ENCODE measurements around the gene PRLR. TPM values are rescaled to one million over a fixed set of nuclear protein-coding genes. Genes with fewer than 3 reads are reported as not detected.
A peak's percentile ranks its signal among the peaks of the same experiment; 100 is the strongest.
"Not testable (repeated sequence)": the region's sequence is repeated elsewhere in the genome, so short reads cannot be mapped to it uniquely, and the experiment has no call there.

The PRLR gene
- total RNA-seq, 2 donors from 2014 or later: not detected

DNA sequence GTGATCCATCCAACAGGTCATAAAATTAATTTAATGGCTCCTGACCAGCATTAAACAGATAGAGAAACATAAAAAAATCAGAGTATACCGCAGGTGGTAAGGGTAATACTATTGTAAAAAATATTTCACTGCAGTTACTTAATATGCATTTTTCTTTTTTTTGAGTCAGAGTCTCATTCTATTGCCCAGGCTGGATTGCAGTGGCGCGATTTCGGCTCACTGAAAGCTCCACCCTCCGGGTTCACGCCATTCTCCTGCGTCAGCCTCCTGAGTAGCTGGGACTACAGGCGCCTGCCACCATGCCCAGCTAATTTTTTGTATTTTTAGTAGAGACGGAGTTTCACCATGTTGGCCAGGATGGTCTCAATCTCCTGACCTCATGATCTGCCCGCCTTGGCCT, 15.1 kb upstream of the PRLR start:
- H3K36me3 Mint-ChIP-seq (ENCODE audit: low read depth); H3K9me3 ChIP-seq (ENCODE audit: control insufficient read depth, low read length, poor library complexity, severe bottlenecking); ATAC-seq; H3K4me1 Mint-ChIP-seq; H3K4me3 Mint-ChIP-seq; H3K27ac Mint-ChIP-seq; DNase-seq: not testable (repeated sequence)
- H3K27me3 Mint-ChIP-seq: peaks cover 31% of the 10 kb centered on the region

DNA sequence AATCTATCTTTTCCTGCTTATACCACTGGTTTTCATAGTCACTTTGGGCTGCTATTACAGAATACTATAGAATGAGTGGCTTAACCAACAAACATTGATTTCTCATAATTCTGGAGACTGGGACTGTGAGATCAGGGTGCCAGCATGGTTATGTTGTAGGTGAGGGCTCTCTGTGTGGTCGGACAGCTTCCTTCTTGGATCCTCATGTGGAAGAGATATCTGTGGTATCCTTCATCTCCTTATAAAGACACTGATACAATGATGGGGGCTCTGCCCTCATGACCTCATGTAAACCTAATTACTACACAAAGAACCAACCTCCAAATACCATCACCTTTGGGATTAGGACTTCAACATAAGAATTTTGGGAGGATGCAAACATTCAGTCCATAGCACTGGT, 13.9 kb upstream of the PRLR start:
- no peak for DNase-seq
- H3K36me3 Mint-ChIP-seq (ENCODE audit: low read depth): peaks cover 3% of the 10 kb centered on the region
- no peak for ATAC-seq
- no peak overlapping the region for H3K27ac Mint-ChIP-seq
- H3K27me3 Mint-ChIP-seq: peaks cover 31% of the 10 kb centered on the region
- no peaks in the 10 kb centered on the region for H3K4me1 Mint-ChIP-seq
- H3K4me3 Mint-ChIP-seq: no peak overlapping the region
- no peaks in the 10 kb centered on the region for H3K9me3 ChIP-seq (ENCODE audit: control insufficient read depth, low read length, poor library complexity, severe bottlenecking)

DNA sequence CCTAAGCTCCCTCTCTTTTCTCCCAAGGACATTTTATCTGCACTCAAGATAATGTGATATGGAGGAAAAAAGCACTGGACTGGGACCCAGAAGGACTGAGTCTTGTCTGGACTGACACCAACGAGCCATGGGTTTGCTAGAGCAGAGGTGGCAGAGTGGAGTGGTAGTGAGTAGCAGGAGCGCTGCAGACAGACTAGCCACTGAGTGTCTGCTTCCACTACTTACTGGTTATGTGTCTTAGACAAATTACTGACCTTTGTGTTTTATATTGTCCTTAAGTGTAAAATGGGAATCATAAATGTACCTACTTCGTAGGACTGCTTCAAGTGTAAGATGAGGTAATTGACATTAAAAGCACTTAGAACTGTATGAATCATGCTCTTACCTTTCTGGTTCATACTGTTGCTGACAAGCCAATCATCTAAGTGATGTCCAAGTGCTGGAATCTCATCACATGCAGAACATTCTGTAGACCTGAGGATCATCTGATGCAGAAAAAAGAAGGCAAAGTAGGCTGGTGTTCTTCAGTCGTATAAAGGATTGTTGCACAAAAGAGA, 12.5 kb upstream of the PRLR start:
- H3K4me1 Mint-ChIP-seq: no peaks in the 10 kb centered on the region
- DNase-seq (no peak), ATAC-seq (no peak)
- peaks cover 31% of the 10 kb centered on the region for H3K27me3 Mint-ChIP-seq
- peak overlapping the region; percentile 27 for H3K27ac Mint-ChIP-seq
- peaks cover 3% of the 10 kb centered on the region for H3K36me3 Mint-ChIP-seq (ENCODE audit: low read depth)
- no peak overlapping the region for H3K4me3 Mint-ChIP-seq
- H3K9me3 ChIP-seq (ENCODE audit: control insufficient read depth, low read length, poor library complexity, severe bottlenecking): no peaks in the 10 kb centered on the region

DNA sequence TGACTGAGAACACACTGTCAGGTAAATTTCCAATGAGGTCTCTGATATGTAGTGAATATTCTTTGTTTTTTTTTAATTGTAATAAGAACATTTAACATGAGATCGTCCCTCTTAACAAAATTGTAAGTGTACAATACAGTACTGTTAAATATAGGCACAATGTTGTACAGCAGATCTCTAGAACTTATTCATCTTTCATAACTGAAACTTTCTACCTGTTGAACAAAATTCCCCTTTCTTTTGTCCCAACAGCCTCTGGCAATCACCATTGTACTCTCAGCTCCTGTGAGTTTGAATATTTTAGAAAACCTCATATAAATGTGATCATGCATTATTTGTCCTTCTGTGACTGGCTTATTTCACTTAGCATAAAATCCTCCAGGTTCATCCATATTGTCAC, 10.6 kb upstream of the PRLR start:
- Mint-ChIP-seq H3K27ac (no peak overlapping the region), H3K27me3 (peaks cover 23% of the 10 kb centered on the region), H3K4me1 (no peaks in the 10 kb centered on the region), H3K4me3 (no peak overlapping the region), H3K36me3 (ENCODE audit: low read depth) (peaks cover 3% of the 10 kb centered on the region)
- ATAC-seq (no peak), DNase-seq (no peak)
- no peaks in the 10 kb centered on the region for H3K9me3 ChIP-seq (ENCODE audit: control insufficient read depth, low read length, poor library complexity, severe bottlenecking)

DNA sequence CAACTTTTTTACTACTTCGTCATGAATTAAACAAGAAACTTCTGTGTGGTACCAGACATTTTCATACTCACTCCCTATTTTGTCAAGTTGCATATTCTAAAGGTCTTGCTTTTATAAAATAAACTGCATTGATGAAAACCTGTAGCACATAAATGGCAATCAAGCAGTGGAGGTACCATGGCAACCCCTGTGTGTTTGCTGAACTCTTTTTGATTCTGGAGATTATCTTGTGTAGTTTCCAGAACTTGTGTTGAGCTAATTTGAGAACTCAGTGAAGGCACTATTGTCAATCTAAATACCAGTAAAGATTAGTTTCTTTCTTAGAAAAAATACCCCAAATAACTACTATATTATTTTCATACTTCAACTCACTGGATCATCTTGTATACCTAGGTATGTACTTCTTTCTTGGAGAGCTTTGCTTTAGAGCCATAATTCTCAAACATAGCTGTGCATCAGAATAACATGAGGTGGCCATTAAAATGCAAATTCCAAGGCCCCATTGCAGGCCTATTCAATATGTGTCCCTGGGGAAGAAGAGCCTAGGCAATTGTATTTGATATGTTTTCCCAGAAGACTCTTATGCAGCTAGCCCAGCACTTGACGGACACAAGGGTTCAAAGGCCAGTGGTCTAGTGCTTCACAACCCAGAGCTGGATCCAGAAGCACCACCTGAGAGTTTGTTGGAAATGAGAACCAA, 9.8 kb upstream of the PRLR start:
- Mint-ChIP-seq H3K4me1 (no peaks in the 10 kb centered on the region), H3K27ac (no peak overlapping the region), H3K4me3 (no peak overlapping the region), H3K27me3 (peaks cover 23% of the 10 kb centered on the region), H3K36me3 (ENCODE audit: low read depth) (peaks cover 3% of the 10 kb centered on the region)
- DNase-seq (no peak), ATAC-seq (no peak)
- no peaks in the 10 kb centered on the region for H3K9me3 ChIP-seq (ENCODE audit: control insufficient read depth, low read length, poor library complexity, severe bottlenecking)

DNA sequence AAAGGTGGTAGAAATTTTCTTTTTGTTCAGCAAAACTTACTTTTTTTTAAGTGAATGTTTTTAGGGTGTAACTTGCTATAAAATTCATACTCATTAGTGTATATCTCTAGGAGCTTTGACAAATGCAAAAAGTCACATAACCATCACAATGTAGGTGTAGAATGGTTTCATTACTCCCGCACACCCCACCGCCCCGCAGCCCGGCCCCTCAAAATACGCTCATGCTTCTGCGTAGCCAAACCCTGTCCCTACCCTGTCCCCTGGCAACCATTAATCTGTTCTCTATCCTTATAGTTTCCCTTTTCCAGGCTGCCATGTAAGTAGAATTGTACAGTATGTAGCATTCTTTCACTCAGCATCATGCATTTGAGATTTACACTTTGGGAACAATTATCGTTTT, 9.2 kb upstream of the PRLR start:
- DNase-seq: no peak
- Mint-ChIP-seq H3K27ac (no peak overlapping the region), H3K36me3 (ENCODE audit: low read depth) (peaks cover under 1% of the 10 kb centered on the region), H3K4me1 (no peaks in the 10 kb centered on the region), H3K4me3 (no peak overlapping the region), H3K27me3 (peaks cover 25% of the 10 kb centered on the region)
- ATAC-seq: no peak
- H3K9me3 ChIP-seq (ENCODE audit: control insufficient read depth, low read length, poor library complexity, severe bottlenecking): no peaks in the 10 kb centered on the region

DNA sequence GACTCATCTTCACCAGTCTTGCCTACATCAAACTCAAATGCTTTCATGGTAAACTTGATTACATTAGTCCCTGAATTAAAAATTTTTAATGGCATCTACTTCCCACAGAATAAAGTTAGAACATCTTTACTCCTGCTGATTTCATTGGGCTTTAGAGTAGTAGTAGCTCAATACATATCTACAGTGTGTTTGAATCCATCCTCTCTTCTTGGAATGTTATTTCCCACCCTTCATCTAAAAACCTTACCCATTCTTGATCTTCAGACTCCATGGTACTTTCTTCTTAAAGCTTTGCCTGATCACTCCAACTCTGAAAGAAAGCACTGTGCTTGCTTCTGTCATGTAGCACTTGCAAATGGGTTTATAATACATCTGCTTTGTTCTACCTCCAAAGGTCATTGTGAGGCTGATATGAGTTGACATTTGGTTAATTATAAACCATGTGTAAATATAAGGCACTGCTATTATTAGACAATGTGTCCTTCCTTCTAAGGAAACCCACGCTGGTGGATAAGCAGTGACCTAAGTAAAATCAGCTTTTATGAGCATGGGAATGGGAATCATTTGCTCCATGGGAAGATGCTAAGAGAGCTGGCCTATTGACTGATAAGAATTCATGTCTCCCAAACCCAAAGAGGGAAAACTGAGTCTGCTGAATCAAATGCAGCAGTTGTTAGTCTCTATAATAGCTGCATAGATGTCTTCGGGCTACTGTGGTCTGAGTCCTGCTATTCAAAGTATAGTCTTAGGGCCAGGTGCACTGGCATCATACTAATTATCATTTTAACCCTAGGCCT, 7.5 kb upstream of the PRLR start:
- H3K36me3 Mint-ChIP-seq (ENCODE audit: low read depth): peaks cover 1% of the 10 kb centered on the region
- no peaks in the 10 kb centered on the region for H3K9me3 ChIP-seq (ENCODE audit: control insufficient read depth, low read length, poor library complexity, severe bottlenecking)
- no peak for DNase-seq
- no peak for ATAC-seq
- no peak overlapping the region for H3K4me3 Mint-ChIP-seq
- peaks cover 19% of the 10 kb centered on the region for H3K27me3 Mint-ChIP-seq
- no peaks in the 10 kb centered on the region for H3K4me1 Mint-ChIP-seq
- no peak overlapping the region for H3K27ac Mint-ChIP-seq

DNA sequence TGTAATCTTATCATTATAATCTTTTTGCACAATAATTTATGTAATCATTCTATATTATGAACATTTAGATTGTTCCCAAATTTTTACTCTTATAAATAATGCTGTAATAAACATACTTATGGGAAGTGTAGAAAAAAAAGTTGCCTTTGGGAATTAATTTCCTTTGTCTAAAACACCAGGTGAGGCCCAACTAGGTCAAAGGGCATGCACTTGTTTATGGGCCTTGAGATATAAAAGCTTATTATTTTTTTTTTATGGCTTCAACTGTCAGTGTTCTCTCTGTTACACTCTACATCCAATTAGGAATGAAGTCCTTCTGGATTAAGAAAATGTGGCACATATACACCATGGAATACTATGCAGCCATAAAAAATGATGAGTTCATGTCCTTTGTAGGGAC, 6.5 kb upstream of the PRLR start:
- Mint-ChIP-seq H3K27me3 (peaks cover 22% of the 10 kb centered on the region), H3K27ac (no peak overlapping the region), H3K4me3 (no peak overlapping the region), H3K36me3 (ENCODE audit: low read depth) (peaks cover 2% of the 10 kb centered on the region), H3K4me1 (no peaks in the 10 kb centered on the region)
- ATAC-seq: no peak
- no peak for DNase-seq
- H3K9me3 ChIP-seq (ENCODE audit: control insufficient read depth, low read length, poor library complexity, severe bottlenecking): no peaks in the 10 kb centered on the region

DNA sequence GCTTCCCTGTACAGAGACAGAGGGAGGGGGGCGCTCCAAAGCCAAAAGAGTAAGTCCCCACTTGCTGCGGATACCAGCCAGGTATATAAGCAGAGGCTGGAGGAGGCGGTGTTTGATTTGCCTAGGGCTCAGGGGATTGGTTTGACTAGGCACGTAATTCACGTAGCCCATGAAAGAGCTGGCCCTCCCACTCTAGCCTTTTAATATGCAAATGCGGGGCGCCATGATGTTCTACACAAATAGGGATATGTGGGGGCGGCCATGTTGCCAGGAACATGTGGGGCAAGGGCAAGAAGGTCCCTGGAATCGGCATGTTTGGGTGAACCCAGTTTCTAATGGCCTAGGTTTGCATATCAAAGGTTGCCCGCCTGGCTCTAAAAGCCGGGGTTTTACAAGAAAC, 3.3 kb upstream of the PRLR start:
- peaks cover 5% of the 10 kb centered on the region for H3K36me3 Mint-ChIP-seq (ENCODE audit: low read depth)
- no peak overlapping the region for H3K27ac Mint-ChIP-seq
- H3K27me3 Mint-ChIP-seq: peaks cover 51% of the 10 kb centered on the region
- H3K9me3 ChIP-seq (ENCODE audit: control insufficient read depth, low read length, poor library complexity, severe bottlenecking): no peaks in the 10 kb centered on the region
- no peak overlapping the region for H3K4me3 Mint-ChIP-seq
- peaks cover 8% of the 10 kb centered on the region for H3K4me1 Mint-ChIP-seq
- DNase-seq (no peak), ATAC-seq (no peak)

DNA sequence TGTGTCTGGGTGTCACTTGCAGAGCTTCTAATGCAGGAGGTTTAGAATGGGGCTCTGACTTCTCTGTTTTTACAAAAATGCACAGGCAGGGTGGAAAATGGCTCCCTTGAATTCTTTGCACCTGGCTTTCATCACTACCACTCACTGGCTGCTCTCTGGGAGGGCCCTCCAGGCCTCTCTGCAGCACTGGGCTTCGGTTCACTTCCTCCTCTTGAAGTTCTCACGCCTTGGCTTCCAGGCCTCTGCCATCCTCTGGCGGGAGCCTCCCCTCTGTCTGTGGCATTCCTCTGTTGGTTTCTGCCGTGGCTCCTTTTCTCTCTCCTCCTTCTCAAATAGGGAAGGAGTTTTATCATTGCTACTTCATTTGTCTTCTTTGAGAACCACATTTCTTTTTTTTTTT, 2.8 kb upstream of the PRLR start:
- ATAC-seq: no peak
- Mint-ChIP-seq H3K27me3 (peaks cover 56% of the 10 kb centered on the region), H3K4me3 (no peak overlapping the region), H3K27ac (no peak overlapping the region), H3K4me1 (peaks cover 8% of the 10 kb centered on the region), H3K36me3 (ENCODE audit: low read depth) (peaks cover 5% of the 10 kb centered on the region)
- no peaks in the 10 kb centered on the region for H3K9me3 ChIP-seq (ENCODE audit: control insufficient read depth, low read length, poor library complexity, severe bottlenecking)
- no peak for DNase-seq

DNA sequence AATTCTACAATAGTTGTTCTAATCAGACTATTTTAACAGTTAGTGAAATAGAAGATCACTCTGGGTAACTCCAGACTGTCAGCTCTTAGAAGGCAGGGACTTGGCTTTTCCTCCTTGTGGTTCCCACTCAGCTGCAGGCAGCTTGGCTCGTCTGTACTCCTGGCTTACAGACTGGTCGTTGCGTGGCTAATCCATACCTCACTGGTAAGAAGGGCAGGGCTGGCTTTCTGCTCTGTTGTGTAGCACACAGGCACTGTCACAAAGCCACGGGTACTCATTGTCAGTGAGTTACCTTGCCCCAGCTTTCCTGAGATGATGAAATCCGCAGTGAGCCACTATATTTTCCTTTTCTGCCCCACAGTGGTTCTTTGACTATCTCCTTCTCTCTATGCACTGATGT, 1.8 kb upstream of the PRLR start:
- DNase-seq (no peak), ATAC-seq (no peak)
- peaks cover 66% of the 10 kb centered on the region for H3K27me3 Mint-ChIP-seq
- no peak overlapping the region for H3K4me3 Mint-ChIP-seq
- H3K27ac Mint-ChIP-seq: no peak overlapping the region
- H3K9me3 ChIP-seq (ENCODE audit: control insufficient read depth, low read length, poor library complexity, severe bottlenecking): no peaks in the 10 kb centered on the region
- peaks cover 8% of the 10 kb centered on the region for H3K4me1 Mint-ChIP-seq
- peaks cover 5% of the 10 kb centered on the region for H3K36me3 Mint-ChIP-seq (ENCODE audit: low read depth)

DNA sequence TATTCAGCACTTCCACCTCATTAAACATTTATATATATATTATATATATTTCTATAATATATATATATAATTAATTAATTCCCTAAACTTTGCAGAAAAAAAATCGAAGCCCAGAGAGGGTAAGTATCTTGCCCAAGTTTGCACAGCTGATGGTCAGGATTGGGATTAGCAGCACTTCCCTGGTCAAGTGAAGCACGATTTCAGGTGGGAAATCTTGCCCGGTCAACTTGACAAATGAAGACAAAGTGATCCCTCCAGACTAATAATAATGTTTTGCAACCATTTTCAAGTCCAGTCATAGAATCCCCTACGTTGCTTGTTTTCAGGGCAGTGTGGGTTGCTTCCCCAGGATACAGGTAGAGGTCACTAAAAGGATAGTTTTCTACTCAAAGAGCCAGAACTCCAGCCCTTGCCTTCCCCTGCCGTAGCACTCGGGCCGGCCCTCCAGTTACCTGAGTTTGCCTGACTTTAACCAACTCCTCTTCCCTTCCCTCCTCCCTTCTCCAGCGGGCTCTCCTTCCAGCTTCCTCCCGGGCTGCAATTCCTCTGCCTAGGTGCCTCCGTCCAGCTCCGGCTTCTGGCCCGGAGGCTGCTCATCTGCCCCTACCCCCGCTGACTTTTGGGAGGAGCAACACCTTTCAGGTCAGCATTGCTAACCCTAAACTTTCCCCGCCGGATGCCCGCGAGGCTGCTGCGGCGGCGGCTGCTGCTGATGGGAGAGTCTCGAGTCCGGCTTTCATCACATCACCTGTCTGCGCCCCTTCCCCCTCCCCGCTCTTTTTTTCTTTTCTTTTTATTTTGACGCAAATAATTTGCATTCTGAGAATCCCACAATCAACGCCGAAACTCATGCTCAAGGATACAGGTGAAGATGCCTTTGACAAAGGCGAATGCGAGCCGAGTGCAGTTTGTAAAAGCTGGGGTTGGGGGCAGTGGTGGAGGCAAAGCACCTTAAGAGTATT, 930 bp downstream of the PRLR start:
- no peak for DNase-seq

DNA sequence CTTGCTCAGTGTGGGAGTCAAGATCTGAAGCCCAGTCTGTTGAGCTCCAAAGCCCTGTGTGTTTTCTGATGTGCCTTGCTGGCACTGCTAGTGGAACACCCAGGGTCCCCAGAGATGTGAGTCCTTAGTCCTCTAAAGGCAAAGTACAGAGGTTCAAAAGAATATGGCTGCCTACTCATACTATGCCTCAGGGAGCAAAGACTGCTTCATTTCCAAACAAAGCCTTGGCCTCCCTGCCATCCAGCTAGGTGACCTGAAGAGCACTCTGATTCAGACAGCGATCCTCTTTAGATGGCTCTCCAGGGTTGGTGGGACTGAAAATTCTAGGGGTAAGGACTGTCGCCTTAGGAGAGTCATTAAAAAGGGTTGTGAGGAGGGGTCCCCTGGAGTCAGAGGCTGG, 2.0 kb downstream of the PRLR start:
- ATAC-seq (no peak), DNase-seq (no peak)
- Mint-ChIP-seq H3K36me3 (ENCODE audit: low read depth) (peaks cover 5% of the 10 kb centered on the region), H3K4me1 (peaks cover 8% of the 10 kb centered on the region), H3K27ac (no peak overlapping the region), H3K4me3 (no peak overlapping the region), H3K27me3 (peaks cover 93% of the 10 kb centered on the region)
- no peaks in the 10 kb centered on the region for H3K9me3 ChIP-seq (ENCODE audit: control insufficient read depth, low read length, poor library complexity, severe bottlenecking)

More for the DNA sequence above, 930 bp downstream of the PRLR start:
- Mint-ChIP-seq H3K27me3 (peaks cover 88% of the 10 kb centered on the region), H3K4me3 (peak overlapping the region; percentile 87), H3K36me3 (ENCODE audit: low read depth) (peaks cover 5% of the 10 kb centered on the region), H3K4me1 (peaks cover 8% of the 10 kb centered on the region), H3K27ac (no peak overlapping the region)
- H3K9me3 ChIP-seq (ENCODE audit: control insufficient read depth, low read length, poor library complexity, severe bottlenecking): no peaks in the 10 kb centered on the region
- peak; percentile 45 for ATAC-seq

All from T-helper 17 cell (primary cell).